Mesothelial cell of epicardium (in vitro differentiated cells): ENCODE results near the gene CRACR2A. TPM values are rescaled to one million over a fixed set of nuclear protein-coding genes. Genes with fewer than 3 reads are reported as not detected.

Experiments
- DNase-seq, 2 experiments: peaks; one replicate each; pipeline ENCODE4 v3.0.0; 2021; ENCODE audit warnings: low spot score in 2 of 2; ENCODE audit not compliant: unreplicated experiment in 2 of 2
- H3K27ac Mint-ChIP-seq: 2 replicates; pipeline ENCODE4 v1.8.0; 2021; ENCODE audit warnings: mixed read lengths
- H3K27me3 Mint-ChIP-seq: 2 replicates; pipeline ENCODE4 v1.8.0; 2021; ENCODE audit warnings: low read depth, mixed read lengths
- H3K36me3 Mint-ChIP-seq: 2 replicates; pipeline ENCODE4 v1.8.0; 2021; ENCODE audit warnings: mixed read lengths
- H3K4me1 Mint-ChIP-seq: 2 replicates; pipeline ENCODE4 v1.8.0; 2021; ENCODE audit warnings: mixed read lengths
- H3K4me3 Mint-ChIP-seq: 2 replicates; pipeline ENCODE4 v1.8.0; 2021; ENCODE audit warnings: mild to moderate bottlenecking, moderate library complexity, mixed read lengths
- H3K9me3 Mint-ChIP-seq: 2 replicates; pipeline ENCODE4 v1.8.0; 2021; ENCODE audit warnings: mixed read lengths
- CTCF ChIP-seq: fragments of 200-600 bp; sonication (generic); IDR thresholded peaks from one replicate; pipeline ENCODE4 v1.5.0; 2021; ENCODE audit warnings: antibody characterized with exemption; ENCODE audit not compliant: unreplicated experiment
- total RNA-seq: library from RNA; stranded (reverse); gene quantifications from 3 replicates; pipeline ENCODE4 v1.2.1, GENCODE V29; 2021

CRACR2A gene
- total RNA-seq: 1.0 to 1.2 TPM (median 1.1 TPM) in 3 replicates

- peak; percentile 60 to 76 for DNase-seq
- Mint-ChIP-seq H3K36me3 (no peaks in the 10 kb centered on the region), H3K27me3 (peaks cover 22% of the 10 kb centered on the region), H3K4me1 (peaks cover 7% of the 10 kb centered on the region), H3K27ac (peak within 1 kb of the TSS; percentile 31), H3K4me3 (peak within 1 kb of the TSS; percentile 58), H3K9me3 (no peaks in the 10 kb centered on the region)
- peak; percentile 77 for TF ChIP-seq CTCF
Measured at GRCh38 chr12:3752741-3753486, at the start of gene CRACR2A. Gene CRACR2A (minus strand): TSS chr12:3753109. CDS start chr12:3696999, 56,110 bp downstream.

- no peaks in the 10 kb centered on the region for H3K4me1 Mint-ChIP-seq
- no peak for DNase-seq
Measured at GRCh38 chr12:3797531-3798048, 44.7 kb upstream of the CRACR2A start.

GRCh38 chr12:3795492-3796133 is 42.7 kb upstream of the CRACR2A start:
- TF ChIP-seq CTCF: no peak
- H3K27ac Mint-ChIP-seq: no peak overlapping the region
- peaks cover 9% of the 10 kb centered on the region for H3K4me1 Mint-ChIP-seq
- peaks cover 7% of the 10 kb centered on the region for H3K36me3 Mint-ChIP-seq
- no peaks in the 10 kb centered on the region for H3K27me3 Mint-ChIP-seq
- no peak overlapping the region for H3K4me3 Mint-ChIP-seq
- no peak for DNase-seq
- no peaks in the 10 kb centered on the region for H3K9me3 Mint-ChIP-seq

More at GRCh38 chr12:3797531-3798048, 44.7 kb upstream of the CRACR2A start:
- TF ChIP-seq CTCF: no peak
- H3K4me3 Mint-ChIP-seq: no peak overlapping the region
- H3K36me3 Mint-ChIP-seq: peaks cover 7% of the 10 kb centered on the region
- no peaks in the 10 kb centered on the region for H3K27me3 Mint-ChIP-seq
- H3K27ac Mint-ChIP-seq: no peak overlapping the region
- no peaks in the 10 kb centered on the region for H3K9me3 Mint-ChIP-seq

GRCh38 chr12:3795066-3795465 is 42.2 kb upstream of the CRACR2A start:
- Mint-ChIP-seq H3K9me3 (no peaks in the 10 kb centered on the region), H3K27ac (no peak overlapping the region), H3K4me3 (no peak overlapping the region), H3K27me3 (no peaks in the 10 kb centered on the region), H3K4me1 (peaks cover 9% of the 10 kb centered on the region), H3K36me3 (peaks cover 7% of the 10 kb centered on the region)
- TF ChIP-seq CTCF: no peak
- DNase-seq: no peak

- Mint-ChIP-seq H3K9me3 (no peaks in the 10 kb centered on the region), H3K4me1 (peaks cover 9% of the 10 kb centered on the region), H3K4me3 (no peak overlapping the region), H3K27ac (no peak overlapping the region), H3K27me3 (no peaks in the 10 kb centered on the region), H3K36me3 (peaks cover 6% of the 10 kb centered on the region)
- DNase-seq: no peak
- no peak for TF ChIP-seq CTCF
Measured at GRCh38 chr12:3792623-3793288, 39.8 kb upstream of the CRACR2A start.
